Peyer's patch (tissue), 4 donors: Measurements from ENCODE around the gene GRB14. TPM values are rescaled to one million over a fixed set of nuclear protein-coding genes. Genes with fewer than 3 reads are reported as not detected.

Experiments
- DNase-seq, 3 donors: peaks; one replicate each; pipeline ENCODE4 v3.0.0-alpha.2; 2017 to 2019
- H3K27ac ChIP-seq, 4 donors: fragments of 200-600 bp; sonication (generic); one replicate each; pipeline ENCODE4 v1.5.1; 2016 to 2019
- H3K27me3 ChIP-seq, 2 donors: fragments of 200-600 bp; sonication (generic); one replicate each; pipeline ENCODE4 v1.5.1; 2019
- H3K36me3 ChIP-seq, 3 donors: fragments of 200-600 bp; sonication (generic); one replicate each; pipeline ENCODE4 v1.5.1; 2016 to 2019
- H3K4me1 ChIP-seq, 4 donors: fragments of 200-600 bp; sonication (generic); one replicate each; pipeline ENCODE4 v1.5.1; 2016 to 2019
- H3K4me3 ChIP-seq, 4 donors: fragments of 200-600 bp; sonication (generic); 1 replicate in 3 of 4; 2 replicates in 1 of 4; pipeline ENCODE4 v1.5.1; 2016 to 2019; ENCODE audit warnings: mild to moderate bottlenecking in 1 of 4
- H3K9me3 ChIP-seq, 4 donors: fragments of 200-600 bp; sonication (generic); one replicate each; pipeline ENCODE4 v1.5.1; 2016 to 2019; ENCODE audit warnings: mild to moderate bottlenecking in 1 of 4
- CTCF ChIP-seq, 6 experiments: fragments of 450-650 bp in 4 of 6; fragments of 200-600 bp in 2 of 6; sonication (generic) in 1 of 6; IDR thresholded peaks; one replicate each; pipeline ENCODE4 v1.5.1; 2017 to 2019; ENCODE audit warnings: antibody characterized with exemption in 6 of 6, mild to moderate bottlenecking in 3 of 6, moderate library complexity in 1 of 6
- POLR2A ChIP-seq, 2 donors: fragments of 450-650 bp; IDR thresholded peaks; one replicate each; pipeline ENCODE4 v1.5.1; 2017; ENCODE audit warnings: antibody characterized with exemption in 2 of 2, mild to moderate bottlenecking in 2 of 2, moderate library complexity in 2 of 2
- total RNA-seq, 4 donors: library from RNA; depleted of rRNA; stranded (reverse); fragments of >200 nt; gene quantifications; one replicate each; pipeline ENCODE4 v1.1.0, GENCODE V29; 2016

The GRB14 gene
- total RNA-seq, 4 donors from 2014 or later: 1.1 to 3.1 (median 2.1) TPM

GRCh38 chr2:164661349-164661748 lies 40.1 kb upstream of the GRB14 start:
- H3K27ac ChIP-seq: no peak overlapping the region
- no peaks in the 10 kb centered on the region for H3K9me3 ChIP-seq
- DNase-seq: no peak
- H3K36me3 ChIP-seq: no peaks in the 10 kb centered on the region
- no peaks in the 10 kb centered on the region for H3K4me1 ChIP-seq
- H3K4me3 ChIP-seq: no peak overlapping the region
- no peaks in the 10 kb centered on the region for H3K27me3 ChIP-seq
- TF ChIP-seq CTCF (IDR thresholded peaks at IDR 0.05) (no peak), POLR2A (IDR thresholded peaks at IDR 0.05) (no peak)

GRCh38 chr2:164657129-164657528 lies 35.8 kb upstream of the GRB14 start:
- DNase-seq: no peak
- Histone ChIP-seq H3K4me3 (no peak overlapping the region), H3K4me1 (no peaks in the 10 kb centered on the region), H3K27ac (no peak overlapping the region), H3K36me3 (no peaks in the 10 kb centered on the region), H3K27me3 (no peaks in the 10 kb centered on the region), H3K9me3 (no peaks in the 10 kb centered on the region)
- TF ChIP-seq CTCF (IDR thresholded peaks at IDR 0.05) (no peak), POLR2A (IDR thresholded peaks at IDR 0.05) (no peak)

- H3K36me3 ChIP-seq: no peaks in the 10 kb centered on the region
- DNase-seq: no peak
- TF ChIP-seq CTCF (IDR thresholded peaks at IDR 0.05) (no peak), POLR2A (IDR thresholded peaks at IDR 0.05) (no peak)
- no peaks in the 10 kb centered on the region for H3K9me3 ChIP-seq
- no peak overlapping the region for H3K4me3 ChIP-seq
- H3K27me3 ChIP-seq: no peaks in the 10 kb centered on the region
- no peaks in the 10 kb centered on the region for H3K4me1 ChIP-seq
- no peak overlapping the region for H3K27ac ChIP-seq
Observed at GRCh38 chr2:164655750-164656149, 34.5 kb upstream of the GRB14 start.

GRCh38 chr2:164655336-164655735 lies 34.1 kb upstream of the GRB14 start:
- no peaks in the 10 kb centered on the region for H3K4me1 ChIP-seq
- TF ChIP-seq POLR2A (IDR thresholded peaks at IDR 0.05): no peak
- TF ChIP-seq CTCF (IDR thresholded peaks at IDR 0.05): no peak
- no peak overlapping the region for H3K4me3 ChIP-seq
- H3K27me3 ChIP-seq: no peaks in the 10 kb centered on the region
- H3K36me3 ChIP-seq: no peaks in the 10 kb centered on the region
- no peak overlapping the region for H3K27ac ChIP-seq
- no peak for DNase-seq
- H3K9me3 ChIP-seq: no peaks in the 10 kb centered on the region

- Histone ChIP-seq H3K36me3 (no peaks in the 10 kb centered on the region), H3K27me3 (no peaks in the 10 kb centered on the region), H3K9me3 (no peaks in the 10 kb centered on the region), H3K4me3 (no peak overlapping the region), H3K27ac (no peak overlapping the region), H3K4me1 (no peaks in the 10 kb centered on the region)
- no peak for DNase-seq
- TF ChIP-seq POLR2A (IDR thresholded peaks at IDR 0.05) (no peak), CTCF (IDR thresholded peaks at IDR 0.05) (no peak)
Observed at GRCh38 chr2:164651361-164651760, 30.1 kb upstream of the GRB14 start.

- no peaks in the 10 kb centered on the region for H3K4me1 ChIP-seq
Observed at GRCh38 chr2:164644036-164644700, 22.9 kb upstream of the GRB14 start.

More at GRCh38 chr2:164644036-164644700, 22.9 kb upstream of the GRB14 start:
- Histone ChIP-seq H3K9me3 (no peaks in the 10 kb centered on the region), H3K36me3 (no peaks in the 10 kb centered on the region), H3K4me3 (no peak overlapping the region), H3K27ac (no peak overlapping the region), H3K27me3 (no peaks in the 10 kb centered on the region)
- no peak for DNase-seq
- TF ChIP-seq POLR2A (IDR thresholded peaks at IDR 0.05) (no peak), CTCF (IDR thresholded peaks at IDR 0.05) (no peak)
